ENCODE data around the gene TMEM39A.
A peak's percentile ranks its signal among the peaks of the same experiment; 100 is the strongest.

TMEM39A gene

DNA sequence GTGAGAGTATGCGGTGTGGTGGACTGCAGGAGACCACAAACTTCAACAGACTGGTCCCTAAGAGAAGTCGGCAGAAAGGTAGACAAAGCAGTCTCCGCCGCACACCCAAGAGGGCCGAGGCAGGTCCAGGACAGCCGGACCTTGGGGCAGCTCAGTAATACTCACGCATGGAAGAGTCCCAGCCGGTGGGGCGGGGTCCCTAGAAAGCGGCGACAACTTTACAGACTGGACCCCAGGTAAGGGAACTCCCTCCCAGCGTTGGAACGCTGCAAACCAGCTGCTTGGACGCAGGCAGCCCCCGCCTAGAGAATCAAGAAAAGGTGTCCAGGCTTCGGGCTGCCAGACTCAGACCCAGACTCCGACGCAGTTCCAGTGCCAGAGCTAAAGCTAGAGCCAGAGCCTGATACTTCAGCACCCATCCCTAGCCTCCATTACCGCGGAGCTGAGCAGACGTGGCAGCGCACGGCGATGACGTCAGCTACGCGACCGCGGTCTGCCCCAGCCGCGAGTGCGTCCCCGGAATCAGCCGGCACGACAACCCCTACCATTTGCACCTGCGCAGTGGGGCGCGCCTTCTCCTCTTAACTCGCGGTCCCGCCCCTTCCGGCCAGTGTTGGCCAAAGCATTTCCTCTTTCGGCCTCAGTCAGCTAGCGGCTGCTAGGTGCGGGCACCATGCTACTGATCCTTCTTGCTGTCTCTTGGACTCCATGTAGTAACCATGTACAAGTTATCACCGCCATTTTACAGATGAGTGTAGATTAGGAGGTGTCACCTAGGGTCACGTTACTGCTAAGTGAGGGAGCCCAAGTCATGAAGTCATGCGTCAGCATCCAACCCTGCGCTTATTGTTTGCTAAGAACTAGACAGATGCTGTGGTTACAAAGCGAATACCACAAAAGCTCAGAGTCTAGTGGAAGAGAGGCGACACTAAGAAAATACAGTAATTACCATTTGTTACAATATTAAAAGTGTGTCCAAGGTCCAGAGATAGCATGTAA lies at the start of gene TMEM39A:
TSS of gene TMEM39A (minus strand) at position 445 of the 999 bp plus-strand sequence. CDS start 1,541 bp downstream, outside the sequence.
- Histone ChIP-seq H3K27ac (ENCODE audit: low read depth, low read length) (peak within 1 kb of the TSS; percentile 57), H3K27me3 (ENCODE audit: control insufficient read depth, insufficient read depth, low read length) (no peaks in the 10 kb centered on the region), H3K9ac (ENCODE audit: low read length) (peak within 1 kb of the TSS; percentile 89), H3K9me3 (ENCODE audit: control insufficient read depth, insufficient read depth, low read depth, low read length) (no peaks in the 10 kb centered on the region), H3K36me3 (ENCODE audit: control insufficient read depth, insufficient read depth, low read length) (peaks cover 38% of the 10 kb centered on the region), H3K4me3 (ENCODE audit: low read depth, low read length) (peak within 1 kb of the TSS; percentile 82), H3K4me1 (ENCODE audit: control insufficient read depth, insufficient read depth, low read length) (peaks cover 8% of the 10 kb centered on the region)

- Histone ChIP-seq H3K4me1 (ENCODE audit: control insufficient read depth, insufficient read depth, low read length) (no peaks in the 10 kb centered on the region), H3K4me3 (ENCODE audit: low read depth, low read length) (no peak overlapping the region), H3K9me3 (ENCODE audit: control insufficient read depth, insufficient read depth, low read depth, low read length) (no peaks in the 10 kb centered on the region), H3K27ac (ENCODE audit: low read depth, low read length) (no peak overlapping the region), H3K9ac (ENCODE audit: low read length) (no peak overlapping the region), H3K27me3 (ENCODE audit: control insufficient read depth, insufficient read depth, low read length) (no peaks in the 10 kb centered on the region), H3K36me3 (ENCODE audit: control insufficient read depth, insufficient read depth, low read length) (peaks cover 82% of the 10 kb centered on the region)
Measured at GRCh38 chr3:119510690-119511089, 47.3 kb upstream of the TMEM39A start.

GRCh38 chr3:119508172-119508845 lies 44.9 kb upstream of the TMEM39A start:
- H3K27me3 ChIP-seq (ENCODE audit: control insufficient read depth, insufficient read depth, low read length) = no peaks in the 10 kb centered on the region
- H3K4me1 ChIP-seq (ENCODE audit: control insufficient read depth, insufficient read depth, low read length) = no peaks in the 10 kb centered on the region
- H3K36me3 ChIP-seq (ENCODE audit: control insufficient read depth, insufficient read depth, low read length) = peaks cover 81% of the 10 kb centered on the region
- no peaks in the 10 kb centered on the region for H3K9me3 ChIP-seq (ENCODE audit: control insufficient read depth, insufficient read depth, low read depth, low read length)
- H3K9ac ChIP-seq (ENCODE audit: low read length) = no peak overlapping the region
- no peak overlapping the region for H3K27ac ChIP-seq (ENCODE audit: low read depth, low read length)
- no peak overlapping the region for H3K4me3 ChIP-seq (ENCODE audit: low read depth, low read length)

- Histone ChIP-seq H3K27me3 (ENCODE audit: control insufficient read depth, insufficient read depth, low read length) (no peaks in the 10 kb centered on the region), H3K9me3 (ENCODE audit: control insufficient read depth, insufficient read depth, low read depth, low read length) (no peaks in the 10 kb centered on the region), H3K4me1 (ENCODE audit: control insufficient read depth, insufficient read depth, low read length) (no peaks in the 10 kb centered on the region), H3K27ac (ENCODE audit: low read depth, low read length) (no peak overlapping the region), H3K4me3 (ENCODE audit: low read depth, low read length) (no peak overlapping the region), H3K36me3 (ENCODE audit: control insufficient read depth, insufficient read depth, low read length) (peaks cover 83% of the 10 kb centered on the region), H3K9ac (ENCODE audit: low read length) (no peak overlapping the region)
Measured at GRCh38 chr3:119507404-119507803, 44.0 kb upstream of the TMEM39A start.

GRCh38 chr3:119506631-119507030 lies 43.2 kb upstream of the TMEM39A start:
- H3K4me3 ChIP-seq (ENCODE audit: low read depth, low read length) = no peak overlapping the region
- no peaks in the 10 kb centered on the region for H3K27me3 ChIP-seq (ENCODE audit: control insufficient read depth, insufficient read depth, low read length)
- peaks cover 78% of the 10 kb centered on the region for H3K36me3 ChIP-seq (ENCODE audit: control insufficient read depth, insufficient read depth, low read length)
- H3K27ac ChIP-seq (ENCODE audit: low read depth, low read length) = no peak overlapping the region
- H3K9ac ChIP-seq (ENCODE audit: low read length) = no peak overlapping the region
- no peaks in the 10 kb centered on the region for H3K9me3 ChIP-seq (ENCODE audit: control insufficient read depth, insufficient read depth, low read depth, low read length)
- H3K4me1 ChIP-seq (ENCODE audit: control insufficient read depth, insufficient read depth, low read length) = no peaks in the 10 kb centered on the region

DNA sequence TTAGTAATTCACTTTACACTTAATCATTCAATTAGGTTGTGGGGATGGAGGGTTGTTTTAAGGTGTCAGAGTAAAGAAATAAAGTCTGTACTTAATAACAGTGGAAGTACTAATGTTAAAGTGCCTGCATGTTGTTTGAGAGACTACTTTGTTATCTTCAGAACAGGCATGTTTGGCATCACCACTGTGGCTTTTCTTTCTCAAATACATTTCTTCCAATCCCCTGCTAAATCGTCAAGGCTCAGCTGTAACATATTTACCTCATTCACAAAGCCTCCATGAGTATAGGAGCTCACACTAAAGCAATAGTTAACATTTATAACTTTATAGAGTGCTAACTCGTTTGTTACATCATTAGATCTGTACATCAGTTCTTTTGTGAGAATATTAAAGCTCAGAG lies 37.5 kb upstream of the TMEM39A start:
- peaks cover 10% of the 10 kb centered on the region for H3K4me1 ChIP-seq (ENCODE audit: control insufficient read depth, insufficient read depth, low read length)
- H3K9me3 ChIP-seq (ENCODE audit: control insufficient read depth, insufficient read depth, low read depth, low read length) = no peaks in the 10 kb centered on the region
- no peak overlapping the region for H3K27ac ChIP-seq (ENCODE audit: low read depth, low read length)
- peak overlapping the region; percentile 99; the same call in 1 of the 2 replicates for H3K4me3 ChIP-seq (ENCODE audit: low read depth, low read length)
- H3K27me3 ChIP-seq (ENCODE audit: control insufficient read depth, insufficient read depth, low read length) = no peaks in the 10 kb centered on the region
- H3K36me3 ChIP-seq (ENCODE audit: control insufficient read depth, insufficient read depth, low read length) = peaks cover 43% of the 10 kb centered on the region
- no peak overlapping the region for H3K9ac ChIP-seq (ENCODE audit: low read length)

DNA sequence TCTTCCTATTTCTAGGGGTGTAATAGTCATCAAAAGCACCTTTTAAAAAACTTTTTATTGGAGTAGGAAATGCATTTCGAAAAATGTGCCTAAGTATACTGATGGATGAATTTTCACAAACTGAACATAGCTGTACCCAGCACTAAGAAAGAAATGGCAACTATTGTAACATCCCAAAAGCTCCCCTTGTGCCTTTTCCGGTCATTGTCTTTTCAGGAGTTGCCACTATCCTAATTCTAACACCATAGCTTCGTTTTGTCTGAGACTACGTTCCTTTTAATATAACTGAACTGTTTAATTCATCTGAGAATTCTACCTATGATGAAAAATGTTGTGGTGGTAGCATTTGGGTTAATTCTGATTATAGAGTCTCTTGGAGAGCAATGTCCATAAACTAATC lies 36.9 kb upstream of the TMEM39A start:
- H3K9ac ChIP-seq (ENCODE audit: low read length) = no peak overlapping the region

DNA sequence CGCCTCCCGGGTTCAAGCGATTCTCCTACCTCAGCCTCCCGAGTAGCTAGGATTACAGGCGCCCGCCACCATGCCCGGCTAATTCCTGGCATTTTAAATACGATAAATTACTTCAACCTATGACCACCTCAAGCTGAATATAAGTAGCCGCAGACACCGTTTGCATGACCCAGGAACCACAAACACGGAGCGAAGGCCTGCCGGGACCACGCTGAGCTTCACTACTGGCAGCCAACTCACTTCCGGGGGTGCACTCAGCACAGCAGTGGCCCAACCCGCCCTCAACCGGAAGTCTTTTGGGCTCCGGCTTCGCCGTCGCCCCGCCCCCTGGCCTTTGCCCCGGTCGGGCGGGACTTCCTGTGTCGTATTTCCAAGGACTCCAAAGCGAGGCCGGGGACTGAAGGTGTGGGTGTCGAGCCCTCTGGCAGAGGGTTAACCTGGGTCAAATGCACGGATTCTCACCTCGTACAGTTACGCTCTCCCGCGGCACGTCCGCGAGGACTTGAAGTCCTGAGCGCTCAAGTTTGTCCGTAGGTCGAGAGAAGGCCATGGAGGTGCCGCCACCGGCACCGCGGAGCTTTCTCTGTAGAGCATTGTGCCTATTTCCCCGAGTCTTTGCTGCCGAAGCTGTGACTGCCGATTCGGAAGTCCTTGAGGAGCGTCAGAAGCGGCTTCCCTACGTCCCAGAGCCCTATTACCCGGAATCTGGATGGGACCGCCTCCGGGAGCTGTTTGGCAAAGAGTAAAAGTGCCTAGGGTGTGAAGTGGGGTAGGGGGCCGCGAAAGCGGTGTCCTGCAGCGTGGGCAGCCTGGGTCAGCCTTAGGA lies 35.0 kb upstream of the TMEM39A start, which contains the start of gene TIMMDC1:
TSS of gene TIMMDC1 (plus strand) at position 362 of the 826 bp plus-strand sequence. CDS start at position 549, 187 bp downstream.
- H3K9ac ChIP-seq (ENCODE audit: low read length) = peak within 1 kb of the TSS; percentile 98
- no peaks in the 10 kb centered on the region for H3K9me3 ChIP-seq (ENCODE audit: control insufficient read depth, insufficient read depth, low read depth, low read length)
- no peaks in the 10 kb centered on the region for H3K27me3 ChIP-seq (ENCODE audit: control insufficient read depth, insufficient read depth, low read length)
- peaks cover 10% of the 10 kb centered on the region for H3K4me1 ChIP-seq (ENCODE audit: control insufficient read depth, insufficient read depth, low read length)
- H3K4me3 ChIP-seq (ENCODE audit: low read depth, low read length) = peak within 1 kb of the TSS; percentile 99
- peaks cover 19% of the 10 kb centered on the region for H3K36me3 ChIP-seq (ENCODE audit: control insufficient read depth, insufficient read depth, low read length)
- H3K27ac ChIP-seq (ENCODE audit: low read depth, low read length) = peak within 1 kb of the TSS; percentile 92

More for the DNA sequence above, 36.9 kb upstream of the TMEM39A start:
- Histone ChIP-seq H3K27ac (ENCODE audit: low read depth, low read length) (no peak overlapping the region), H3K9me3 (ENCODE audit: control insufficient read depth, insufficient read depth, low read depth, low read length) (no peaks in the 10 kb centered on the region), H3K36me3 (ENCODE audit: control insufficient read depth, insufficient read depth, low read length) (peaks cover 37% of the 10 kb centered on the region), H3K4me1 (ENCODE audit: control insufficient read depth, insufficient read depth, low read length) (peaks cover 10% of the 10 kb centered on the region), H3K27me3 (ENCODE audit: control insufficient read depth, insufficient read depth, low read length) (no peaks in the 10 kb centered on the region), H3K4me3 (ENCODE audit: low read depth, low read length) (peak overlapping the region; percentile 99)

DNA sequence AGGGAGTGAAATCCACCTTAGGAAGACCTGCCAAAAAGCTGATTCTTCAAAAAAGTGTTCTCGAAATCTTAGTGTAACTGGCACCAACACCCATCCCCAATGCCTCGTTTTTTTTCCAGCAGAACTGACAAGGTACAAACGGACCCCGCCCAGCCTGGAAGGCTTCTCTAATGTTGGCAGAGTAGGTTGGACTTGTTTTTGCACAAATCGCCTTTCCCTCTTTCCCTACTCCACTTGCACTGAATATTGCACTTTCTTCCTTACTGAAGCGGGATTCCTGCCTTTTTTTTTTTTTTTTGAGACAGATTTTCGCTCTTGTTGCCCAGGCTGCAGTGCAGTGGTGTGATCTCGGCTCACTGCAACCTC lies 34.4 kb upstream of the TMEM39A start:
- H3K27me3 ChIP-seq (ENCODE audit: control insufficient read depth, insufficient read depth, low read length) = no peaks in the 10 kb centered on the region
- peak overlapping the region; percentile 92 for H3K27ac ChIP-seq (ENCODE audit: low read depth, low read length)
- H3K9me3 ChIP-seq (ENCODE audit: control insufficient read depth, insufficient read depth, low read depth, low read length) = no peaks in the 10 kb centered on the region
- H3K36me3 ChIP-seq (ENCODE audit: control insufficient read depth, insufficient read depth, low read length) = peaks cover 14% of the 10 kb centered on the region
- H3K4me3 ChIP-seq (ENCODE audit: low read depth, low read length) = peak overlapping the region; percentile 99
- H3K9ac ChIP-seq (ENCODE audit: low read length) = peak overlapping the region; percentile 72
- peaks cover 10% of the 10 kb centered on the region for H3K4me1 ChIP-seq (ENCODE audit: control insufficient read depth, insufficient read depth, low read length)

DNA sequence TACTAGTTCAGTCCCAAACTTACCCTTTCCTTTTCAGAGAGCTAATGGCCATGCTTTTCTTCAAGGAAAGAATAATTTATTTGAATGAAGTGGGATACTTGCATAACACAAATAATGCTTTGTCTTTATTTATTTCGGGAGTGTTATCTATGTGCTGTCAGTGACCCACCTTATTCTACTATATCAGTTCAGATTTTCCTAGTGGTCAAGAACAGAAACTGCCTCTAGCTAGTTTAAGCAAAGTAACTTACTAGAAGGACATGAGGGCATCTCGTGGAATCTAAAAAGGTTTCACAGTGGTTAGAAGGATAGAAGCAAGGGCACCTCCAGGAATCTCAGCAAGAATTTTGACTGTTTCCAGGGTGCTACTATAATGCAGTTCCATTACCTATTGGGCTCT lies 31.2 kb upstream of the TMEM39A start:
- Histone ChIP-seq H3K9ac (ENCODE audit: low read length) (no peak overlapping the region), H3K27ac (ENCODE audit: low read depth, low read length) (no peak overlapping the region), H3K4me1 (ENCODE audit: control insufficient read depth, insufficient read depth, low read length) (peaks cover 6% of the 10 kb centered on the region), H3K27me3 (ENCODE audit: control insufficient read depth, insufficient read depth, low read length) (no peaks in the 10 kb centered on the region), H3K36me3 (ENCODE audit: control insufficient read depth, insufficient read depth, low read length) (peaks cover 18% of the 10 kb centered on the region), H3K4me3 (ENCODE audit: low read depth, low read length) (no peak overlapping the region), H3K9me3 (ENCODE audit: control insufficient read depth, insufficient read depth, low read depth, low read length) (no peaks in the 10 kb centered on the region)
